ENCODE data around the gene SRP9.

DNA sequence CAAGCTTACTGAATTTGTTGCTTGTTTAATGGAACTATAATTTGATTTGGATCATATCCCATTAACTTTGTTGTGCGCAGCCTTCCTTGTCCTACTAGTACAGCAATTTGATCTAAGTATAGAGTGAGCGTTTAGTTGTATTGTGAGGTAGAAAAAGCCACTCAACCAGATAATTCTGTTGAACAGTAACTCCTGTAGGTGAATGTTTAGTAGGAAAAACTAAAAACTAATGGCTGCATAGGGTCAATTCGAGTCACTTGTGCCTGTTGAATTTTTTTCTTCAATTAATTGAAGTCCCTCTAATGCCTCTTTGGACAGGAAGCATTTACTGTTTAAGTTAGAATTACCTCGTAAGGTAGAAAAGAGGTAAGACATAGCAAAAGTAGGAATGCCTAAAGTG, 17.3 kb downstream of the SRP9 start:
- no peak for TF ChIP-seq HDGF (IDR thresholded peaks at IDR 0.05)
- no peak for TF ChIP-seq EP300 (IDR thresholded peaks at IDR 0.05; ENCODE audit: borderline replicate concordance in 1 of 2, control insufficient read depth in 1 of 2, low read depth in 2 of 2, low read length in 2 of 2)
- TF ChIP-seq CEBPZ (IDR thresholded peaks at IDR 0.05; ENCODE audit: low read depth, low read length): no peak
- no peak for TF ChIP-seq NR2F1 (conservative IDR thresholded peaks at IDR 0.05)
- no peak for TF ChIP-seq POLR2A (IDR thresholded peaks at IDR 0.05; ENCODE audit: low read depth, low read length)
- TF ChIP-seq DPF2 (IDR thresholded peaks at IDR 0.05): no peak
- TF ChIP-seq RFX5 (IDR thresholded peaks at IDR 0.05; ENCODE audit: low read depth, low read length): no peak
- no peak for TF ChIP-seq CHD1 (IDR thresholded peaks at IDR 0.05; ENCODE audit: low read depth, low read length)
- TF ChIP-seq EZH2 (IDR thresholded peaks at IDR 0.05; ENCODE audit: borderline replicate concordance, control insufficient read depth, low read depth, low read length): no peak
